GM19452 (cell line): Measurements from ENCODE around the gene SCO2.

Experiments used
- ATAC-seq: cut with Tn5 transposase; IDR thresholded peaks from one replicate; pipeline ENCODE4 v1.9.1; 2021; ENCODE audit not compliant: unreplicated experiment

SCO2 gene

GRCh38 chr22:50532824-50533796 is 7.7 kb upstream of the SCO2 start:
- ATAC-seq, result no peak

DNA sequence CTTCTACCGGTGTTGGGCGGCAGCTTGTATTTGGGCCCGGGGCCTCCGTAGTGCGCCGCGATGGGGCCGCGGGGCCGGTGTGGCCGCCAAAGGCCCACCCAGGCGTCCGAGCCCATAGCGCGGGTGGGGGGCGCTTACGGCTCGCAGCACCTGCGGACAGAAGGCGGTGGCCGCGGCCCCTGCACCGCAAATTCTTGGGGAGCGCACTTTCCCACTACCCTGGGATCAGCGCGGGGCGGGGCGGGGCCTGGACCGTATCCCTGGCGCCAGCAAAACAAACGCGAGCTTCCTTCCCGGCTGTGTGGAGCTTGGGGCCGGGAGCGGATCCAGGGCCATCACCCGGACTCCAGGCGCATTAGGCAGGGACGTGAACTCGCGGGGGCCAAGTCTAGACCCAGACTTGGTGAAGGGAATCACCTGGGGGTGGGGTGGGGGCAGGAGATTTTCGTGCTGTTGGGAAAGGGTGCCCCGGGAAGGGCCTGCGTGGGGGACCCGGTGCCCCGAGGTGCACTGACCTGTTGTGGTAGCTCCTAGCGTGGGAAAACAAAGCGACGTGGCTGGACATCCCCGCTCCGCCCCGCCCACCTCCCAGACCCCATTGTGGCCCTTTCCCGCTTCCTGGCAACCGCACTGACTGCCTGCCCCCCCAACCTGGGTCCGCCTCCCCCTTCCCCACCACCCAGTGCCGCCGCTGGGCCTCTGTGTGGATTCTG is 6.7 kb upstream of the SCO2 start:
- ATAC-seq, result no peak

- ATAC-seq, result no peak
Observed at GRCh38 chr22:50531546-50531961, 6.2 kb upstream of the SCO2 start.

GRCh38 chr22:50530877-50531545 is 5.6 kb upstream of the SCO2 start:
- ATAC-seq, result no peak

GRCh38 chr22:50530580-50530876 is 5.1 kb upstream of the SCO2 start:
- no peak for ATAC-seq

DNA sequence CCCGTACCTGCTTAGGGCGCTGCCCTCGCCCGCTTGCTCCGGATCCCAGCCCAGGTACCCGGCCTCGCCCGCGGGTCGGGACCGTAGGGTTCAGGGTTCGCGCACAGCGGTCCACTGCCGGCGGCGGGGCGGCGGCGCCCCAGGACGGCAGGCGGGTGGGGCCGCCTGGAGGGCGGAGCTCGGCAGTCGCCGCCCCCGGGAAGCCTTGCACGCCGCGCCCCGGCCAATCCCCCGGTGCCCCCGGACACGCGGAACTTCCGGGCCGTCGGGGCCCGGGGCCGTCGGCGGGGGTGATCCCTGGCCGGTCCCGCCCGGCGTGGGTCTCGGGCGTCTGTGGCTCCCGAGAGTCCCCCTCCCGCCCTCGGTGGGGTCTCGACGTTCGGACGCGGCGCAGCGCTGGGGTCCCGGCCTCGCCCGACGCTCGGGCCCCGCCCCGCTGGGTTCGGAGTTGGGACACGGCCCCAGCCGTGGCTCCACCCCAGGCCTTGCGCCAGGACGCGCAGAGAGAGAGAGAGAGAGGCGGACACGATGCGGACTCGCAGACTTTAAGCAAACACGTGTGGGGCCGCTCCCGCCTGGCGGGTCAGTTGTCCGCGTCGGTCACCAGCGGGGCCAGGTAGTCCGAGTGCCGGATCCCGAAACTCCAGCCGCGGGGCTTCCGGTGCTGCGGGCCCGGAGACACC is 4.6 kb upstream of the SCO2 start, which contains the start of gene TYMP:
Gene TYMP (minus strand): TSS at position 116 of the 683 bp plus-strand sequence. CDS start 303 bp downstream, outside the sequence.
- peak; percentile 20 for ATAC-seq

DNA sequence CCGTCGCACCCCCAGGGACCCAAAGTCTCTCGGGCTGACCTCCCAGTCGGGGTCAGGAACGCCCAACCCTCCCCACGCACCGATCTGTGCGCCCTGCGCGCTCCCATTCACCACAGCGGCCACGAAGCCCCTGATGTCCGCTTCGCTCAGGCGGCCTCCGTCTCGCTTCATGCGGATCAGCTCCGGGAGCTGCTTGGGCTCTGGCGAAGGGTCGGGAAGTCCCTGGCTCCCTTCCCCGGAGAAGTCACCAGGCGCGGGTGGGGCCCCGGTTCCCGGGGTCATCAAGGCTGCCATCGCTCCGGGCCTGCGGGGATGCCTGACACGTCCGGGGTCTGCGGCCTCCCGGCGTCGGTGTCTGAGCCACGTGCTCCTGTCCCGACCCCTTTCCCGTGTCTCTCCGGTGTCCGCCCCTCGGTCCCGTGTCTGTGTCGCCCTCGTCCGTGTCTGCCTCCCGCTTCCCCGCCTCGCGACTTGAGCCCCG is 4.1 kb upstream of the SCO2 start:
- ATAC-seq, result no peak

GRCh38 chr22:50528682-50529415 is 3.5 kb upstream of the SCO2 start:
- no peak for ATAC-seq

DNA sequence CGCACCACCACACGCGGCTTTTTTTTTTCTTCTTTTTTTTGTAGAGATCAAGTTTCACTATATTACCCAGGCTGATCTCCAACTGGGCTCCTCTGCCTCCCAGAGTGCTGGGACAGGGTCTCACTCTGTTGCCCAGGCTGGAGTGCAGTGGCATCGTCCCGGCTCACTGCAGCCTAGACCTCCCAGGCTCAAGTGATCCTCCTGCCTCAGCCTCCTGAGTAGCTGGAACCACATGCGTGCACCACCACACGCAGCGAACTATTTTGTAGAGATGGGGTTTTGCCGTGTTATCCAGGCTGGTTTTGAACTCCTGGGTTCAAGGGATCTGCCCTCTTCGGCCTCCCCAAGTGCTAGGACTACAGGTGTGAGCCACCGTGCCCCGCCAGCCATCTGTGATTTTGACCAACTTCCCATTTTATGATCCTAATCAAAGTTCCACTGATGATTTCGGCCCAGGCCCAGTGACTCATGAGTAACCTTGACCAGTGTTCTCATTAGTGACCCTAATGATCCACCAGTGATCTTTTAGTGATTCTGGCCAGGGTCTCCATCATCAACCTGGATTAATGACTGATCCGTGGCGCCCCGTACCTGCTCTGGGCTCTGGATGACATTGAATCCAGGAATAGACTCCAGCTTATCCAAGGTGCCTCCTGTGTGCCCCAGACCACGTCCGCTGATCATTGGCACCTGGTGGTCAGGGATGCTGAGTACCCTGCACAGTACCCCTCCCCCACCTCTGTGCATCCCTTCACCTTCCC is 2.7 kb upstream of the SCO2 start:
- ATAC-seq, result no peak

GRCh38 chr22:50526834-50527801 is 1.7 kb upstream of the SCO2 start:
- no peak for ATAC-seq

- peak; percentile 21 for ATAC-seq
Observed at GRCh38 chr22:50526108-50526833, 873 bp upstream of the SCO2 start.

GRCh38 chr22:50525858-50526107 is 385 bp upstream of the SCO2 start:
- no peak for ATAC-seq

DNA sequence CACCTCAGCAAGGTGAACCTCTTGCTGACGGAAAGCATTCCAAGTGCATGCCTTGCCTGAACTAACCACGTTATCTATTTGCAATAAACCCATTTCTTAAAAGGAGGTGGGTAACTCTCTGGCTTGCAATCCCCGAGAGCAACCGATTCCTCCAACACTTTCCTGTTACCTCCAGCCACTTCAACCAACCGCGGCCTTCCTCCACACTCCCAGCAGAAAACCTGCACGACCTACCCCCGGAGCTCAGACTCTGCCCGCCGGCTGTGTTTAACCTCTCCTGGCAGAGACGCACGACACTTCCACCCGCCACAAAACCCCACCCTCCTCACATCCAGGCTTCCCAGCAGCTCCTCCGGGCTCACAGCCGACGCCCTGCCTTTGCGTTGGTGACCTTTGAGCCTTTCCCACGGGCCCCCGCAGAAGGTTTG is 708 bp downstream of the SCO2 start:
- no peak for ATAC-seq

DNA sequence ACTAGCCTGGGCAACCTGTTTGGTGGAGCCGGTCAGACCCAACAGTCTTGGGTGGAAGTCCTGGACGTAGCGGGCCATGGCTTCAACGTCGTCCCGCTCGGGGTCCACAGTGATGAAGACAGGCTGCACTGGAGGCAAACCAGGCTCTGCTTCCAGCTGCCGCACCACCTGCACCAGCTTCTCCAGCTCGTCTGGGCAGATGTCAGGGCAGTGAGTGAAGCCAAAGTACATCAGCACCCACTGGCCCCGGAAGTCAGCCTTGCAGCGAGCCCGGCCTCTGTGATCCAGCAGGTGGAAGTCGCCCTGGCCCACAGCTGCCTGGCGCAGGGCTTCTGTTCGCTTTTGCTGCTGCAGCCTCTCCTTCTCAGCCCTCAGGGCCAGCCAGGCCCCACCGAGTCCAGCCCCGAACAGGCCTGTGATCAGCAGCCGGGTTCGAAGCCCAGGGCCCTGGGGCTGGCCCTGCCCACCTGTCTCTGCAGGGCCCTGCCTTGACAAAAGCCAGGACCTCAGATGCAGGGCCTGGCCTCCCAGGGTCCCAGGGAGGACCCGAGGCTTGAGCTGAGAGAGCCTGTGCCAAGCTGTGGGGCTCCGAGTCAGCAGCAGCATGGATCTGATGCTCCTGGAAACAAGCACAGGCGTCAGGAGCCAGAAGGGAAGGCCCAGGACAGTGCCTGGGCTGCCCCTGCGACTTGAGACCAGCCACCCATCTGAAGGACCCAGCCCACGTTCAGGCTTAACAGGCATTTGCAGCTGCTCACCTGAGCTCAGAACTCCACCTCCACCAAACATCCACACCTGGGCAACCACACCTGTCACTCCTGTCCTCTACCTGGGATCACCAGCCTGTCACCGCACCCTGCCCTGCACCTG is 1.4 kb downstream of the SCO2 start:
- no peak for ATAC-seq

GRCh38 chr22:50523458-50523805 is 2.0 kb downstream of the SCO2 start:
- no peak for ATAC-seq

DNA sequence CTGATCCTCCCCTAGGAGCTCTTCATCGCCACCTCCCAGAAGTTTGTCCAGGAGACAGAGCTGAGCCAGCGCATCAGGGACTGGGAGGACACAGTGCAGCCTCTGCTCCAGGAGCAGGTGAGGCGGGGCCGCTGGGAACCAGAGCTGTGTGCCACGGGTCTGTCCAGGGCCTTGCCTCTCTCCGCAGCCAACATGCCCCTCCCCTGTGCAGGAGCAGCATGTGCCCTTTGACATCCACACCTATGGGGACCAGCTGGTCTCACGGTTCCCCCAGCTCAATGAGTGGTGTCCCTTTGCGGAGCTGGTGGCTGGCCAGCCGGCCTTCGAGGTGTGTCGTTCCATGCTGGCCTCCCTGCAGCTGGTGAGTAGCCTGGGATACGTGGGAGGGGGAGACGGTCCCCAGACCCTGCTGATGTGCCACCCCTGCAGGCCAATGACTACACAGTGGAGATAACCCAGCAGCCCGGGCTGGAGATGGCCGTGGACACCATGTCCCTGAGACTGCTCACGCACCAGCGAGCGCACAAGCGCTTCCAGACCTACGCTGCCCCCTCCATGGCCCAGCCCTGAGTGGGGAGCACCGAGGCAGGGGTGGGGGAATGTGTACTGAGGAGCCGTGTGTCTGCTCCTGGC is 2.5 kb downstream of the SCO2 start:
- ATAC-seq, result no peak
